Neural cell (in vitro differentiated cells): ENCODE measurements around the gene IGSF11.

Experiments used
- EP300 ChIP-seq: fragments of 450-650 bp; conservative IDR thresholded peaks from 2 replicates; pipeline ENCODE4 v1.6.1; 2014; ENCODE audit warnings: antibody characterized with exemption, mild to moderate bottlenecking, moderate library complexity; ENCODE audit not compliant: poor library complexity, severe bottlenecking
- EZH2 ChIP-seq: fragments of 200-600, 300-800 bp; shearing (Covaris generic), sonication (generic); IDR thresholded peaks from 2 replicates; pipeline ENCODE4 v1.6.1; 2014; ENCODE audit warnings: antibody characterized with exemption, low read length, borderline replicate concordance, mild to moderate bottlenecking; ENCODE audit not compliant: insufficient read depth, poor library complexity, severe bottlenecking
- MXI1 ChIP-seq: fragments of 450-650 bp; conservative IDR thresholded peaks from 2 replicates; pipeline ENCODE4 v1.6.1; 2014; ENCODE audit warnings: antibody characterized with exemption, mild to moderate bottlenecking; ENCODE audit not compliant: poor library complexity, severe bottlenecking
- POLR2AphosphoS5 ChIP-seq: IDR thresholded peaks from 2 replicates; pipeline ENCODE4 v1.6.1; 2012
- RAD21 ChIP-seq: fragments of 450-650 bp; conservative IDR thresholded peaks from 2 replicates; pipeline ENCODE4 v1.6.1; 2014; ENCODE audit warnings: antibody characterized with exemption, mild to moderate bottlenecking, moderate library complexity
- SMC3 ChIP-seq: fragments of 450-650 bp; conservative IDR thresholded peaks from 2 replicates; pipeline ENCODE4 v1.6.1; 2014; ENCODE audit warnings: antibody characterized with exemption, mild to moderate bottlenecking, moderate library complexity; ENCODE audit not compliant: poor library complexity
- TAF1 ChIP-seq: IDR thresholded peaks from 2 replicates; pipeline ENCODE4 v1.6.1; 2012; ENCODE audit warnings: low read depth
- TF ChIP-seq, protein P1 (sequence below): fragments of 450-650 bp; IDR thresholded peaks from 2 replicates; pipeline ENCODE4 v1.5.1; 2014; ENCODE audit warnings: antibody characterized with exemption, mild to moderate bottlenecking, moderate library complexity; ENCODE audit not compliant: poor library complexity, severe bottlenecking
- TF ChIP-seq, protein P2 (sequence below): IDR thresholded peaks from 2 replicates; pipeline ENCODE4 v1.6.1; 2012; ENCODE audit warnings: borderline replicate concordance

DNA sequence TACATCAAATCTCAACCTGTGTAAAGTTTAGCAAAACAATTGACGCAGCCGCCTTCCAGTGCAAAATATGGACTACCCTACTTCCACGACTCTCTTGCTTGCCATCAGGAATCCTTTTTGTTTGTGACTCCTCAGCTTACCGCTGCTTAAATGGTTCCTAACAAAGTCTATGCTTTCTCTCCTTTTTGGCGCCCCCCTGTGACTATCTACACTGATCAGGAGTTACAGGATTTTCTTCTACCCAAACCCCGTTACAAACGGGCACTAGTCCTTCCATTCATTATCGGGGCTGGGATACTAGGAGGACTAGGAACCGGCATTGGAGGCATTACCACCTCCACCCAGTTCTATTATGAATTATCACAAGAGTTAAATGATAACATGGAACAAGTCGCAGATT lies 184.0 kb downstream of the IGSF11 start:
- TF ChIP-seq, protein P1, sequence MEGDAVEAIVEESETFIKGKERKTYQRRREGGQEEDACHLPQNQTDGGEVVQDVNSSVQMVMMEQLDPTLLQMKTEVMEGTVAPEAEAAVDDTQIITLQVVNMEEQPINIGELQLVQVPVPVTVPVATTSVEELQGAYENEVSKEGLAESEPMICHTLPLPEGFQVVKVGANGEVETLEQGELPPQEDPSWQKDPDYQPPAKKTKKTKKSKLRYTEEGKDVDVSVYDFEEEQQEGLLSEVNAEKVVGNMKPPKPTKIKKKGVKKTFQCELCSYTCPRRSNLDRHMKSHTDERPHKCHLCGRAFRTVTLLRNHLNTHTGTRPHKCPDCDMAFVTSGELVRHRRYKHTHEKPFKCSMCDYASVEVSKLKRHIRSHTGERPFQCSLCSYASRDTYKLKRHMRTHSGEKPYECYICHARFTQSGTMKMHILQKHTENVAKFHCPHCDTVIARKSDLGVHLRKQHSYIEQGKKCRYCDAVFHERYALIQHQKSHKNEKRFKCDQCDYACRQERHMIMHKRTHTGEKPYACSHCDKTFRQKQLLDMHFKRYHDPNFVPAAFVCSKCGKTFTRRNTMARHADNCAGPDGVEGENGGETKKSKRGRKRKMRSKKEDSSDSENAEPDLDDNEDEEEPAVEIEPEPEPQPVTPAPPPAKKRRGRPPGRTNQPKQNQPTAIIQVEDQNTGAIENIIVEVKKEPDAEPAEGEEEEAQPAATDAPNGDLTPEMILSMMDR, result no peak
- no peak for TF ChIP-seq EZH2
- no peak for TF ChIP-seq TAF1
- no peak for TF ChIP-seq MXI1
- TF ChIP-seq POLR2AphosphoS5, result no peak
- TF ChIP-seq EP300, result no peak
- TF ChIP-seq, protein P2, sequence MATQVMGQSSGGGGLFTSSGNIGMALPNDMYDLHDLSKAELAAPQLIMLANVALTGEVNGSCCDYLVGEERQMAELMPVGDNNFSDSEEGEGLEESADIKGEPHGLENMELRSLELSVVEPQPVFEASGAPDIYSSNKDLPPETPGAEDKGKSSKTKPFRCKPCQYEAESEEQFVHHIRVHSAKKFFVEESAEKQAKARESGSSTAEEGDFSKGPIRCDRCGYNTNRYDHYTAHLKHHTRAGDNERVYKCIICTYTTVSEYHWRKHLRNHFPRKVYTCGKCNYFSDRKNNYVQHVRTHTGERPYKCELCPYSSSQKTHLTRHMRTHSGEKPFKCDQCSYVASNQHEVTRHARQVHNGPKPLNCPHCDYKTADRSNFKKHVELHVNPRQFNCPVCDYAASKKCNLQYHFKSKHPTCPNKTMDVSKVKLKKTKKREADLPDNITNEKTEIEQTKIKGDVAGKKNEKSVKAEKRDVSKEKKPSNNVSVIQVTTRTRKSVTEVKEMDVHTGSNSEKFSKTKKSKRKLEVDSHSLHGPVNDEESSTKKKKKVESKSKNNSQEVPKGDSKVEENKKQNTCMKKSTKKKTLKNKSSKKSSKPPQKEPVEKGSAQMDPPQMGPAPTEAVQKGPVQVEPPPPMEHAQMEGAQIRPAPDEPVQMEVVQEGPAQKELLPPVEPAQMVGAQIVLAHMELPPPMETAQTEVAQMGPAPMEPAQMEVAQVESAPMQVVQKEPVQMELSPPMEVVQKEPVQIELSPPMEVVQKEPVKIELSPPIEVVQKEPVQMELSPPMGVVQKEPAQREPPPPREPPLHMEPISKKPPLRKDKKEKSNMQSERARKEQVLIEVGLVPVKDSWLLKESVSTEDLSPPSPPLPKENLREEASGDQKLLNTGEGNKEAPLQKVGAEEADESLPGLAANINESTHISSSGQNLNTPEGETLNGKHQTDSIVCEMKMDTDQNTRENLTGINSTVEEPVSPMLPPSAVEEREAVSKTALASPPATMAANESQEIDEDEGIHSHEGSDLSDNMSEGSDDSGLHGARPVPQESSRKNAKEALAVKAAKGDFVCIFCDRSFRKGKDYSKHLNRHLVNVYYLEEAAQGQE, result no peak
- TF ChIP-seq RAD21, result no peak
- TF ChIP-seq SMC3, result no peak
